HUES64 (cell line): ENCODE measurements around the gene ARHGEF11.

Experiments
- H3K27ac ChIP-seq: 2 replicates; pipeline ENCODE4 v1.7.0; 2013; ENCODE audit warnings: low read depth, low read length, inconsistent platforms
- H3K27me3 ChIP-seq: 2 replicates; pipeline ENCODE4 v1.6.1; 2013; ENCODE audit warnings: mild to moderate bottlenecking, low read length; ENCODE audit not compliant: insufficient read depth
- H3K36me3 ChIP-seq: 2 replicates; pipeline ENCODE4 v1.6.1; 2013; ENCODE audit warnings: mild to moderate bottlenecking, low read length; ENCODE audit not compliant: insufficient read depth
- H3K4me1 ChIP-seq: 2 replicates; pipeline ENCODE4 v1.6.1; 2013; ENCODE audit warnings: mild to moderate bottlenecking, low read length, moderate library complexity; ENCODE audit not compliant: insufficient read depth
- H3K4me3 ChIP-seq: 2 replicates; pipeline ENCODE4 v1.5.1; 2013; ENCODE audit warnings: mild to moderate bottlenecking, low read length, moderate library complexity
- H3K9ac ChIP-seq: 2 replicates; pipeline ENCODE4 v1.6.1; 2013; ENCODE audit warnings: mild to moderate bottlenecking, low read depth, low read length
- H3K9me3 ChIP-seq: 2 replicates; pipeline ENCODE4 v1.6.1; 2013; ENCODE audit warnings: low read depth, low read length; ENCODE audit not compliant: insufficient read depth
- WGBS: fragments of 150-250, 120-280 bp; methylation state at CpG from one replicate; pipeline ENCODE4 v1.1.7; 2013; ENCODE audit warnings: missing lambda C conversion rate; 5-methylcytosine and 5-hydroxymethylcytosine counted together

ARHGEF11 gene

GRCh38 chr1:156973417-156973816, 72.1 kb downstream of the ARHGEF11 start:
- Histone ChIP-seq H3K27me3 (no peaks in the 10 kb centered on the region), H3K4me3 (no peak overlapping the region), H3K27ac (no peak overlapping the region), H3K36me3 (peaks cover 95% of the 10 kb centered on the region), H3K4me1 (peaks cover 22% of the 10 kb centered on the region), H3K9me3 (no peaks in the 10 kb centered on the region), H3K9ac (no peak overlapping the region)
- WGBS = 95% methylated on average over 2 of the region's 2 CpGs

DNA sequence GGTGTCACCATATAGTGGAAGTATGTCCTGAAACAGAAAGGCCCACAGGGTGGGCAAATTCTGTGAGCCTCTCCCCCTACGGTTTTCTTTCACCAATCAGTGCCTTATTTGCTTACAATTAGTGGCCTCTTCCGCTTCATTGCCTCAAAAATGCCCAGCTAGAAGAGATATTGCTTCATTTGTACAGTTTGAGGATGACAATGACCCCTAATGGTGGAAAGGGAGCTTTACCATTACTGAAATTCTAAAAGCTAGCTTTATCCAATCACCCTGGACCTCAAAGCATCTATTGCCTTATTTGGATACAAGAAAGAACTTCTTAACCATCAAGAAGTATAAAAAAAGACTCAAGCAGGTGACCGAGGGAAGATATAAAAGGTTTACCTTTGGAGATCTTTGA, 75.5 kb downstream of the ARHGEF11 start:
- Histone ChIP-seq H3K27me3 (no peaks in the 10 kb centered on the region), H3K36me3 (peaks cover 93% of the 10 kb centered on the region), H3K9me3 (no peaks in the 10 kb centered on the region), H3K9ac (no peak overlapping the region), H3K27ac (no peak overlapping the region), H3K4me1 (peaks cover 11% of the 10 kb centered on the region), H3K4me3 (no peak overlapping the region)
- 97% methylated on average over 3 of the region's 3 CpGs for WGBS

GRCh38 chr1:156969496-156969895, 76.0 kb downstream of the ARHGEF11 start:
- Histone ChIP-seq H3K4me3 (no peak overlapping the region), H3K9ac (no peak overlapping the region), H3K4me1 (peaks cover 6% of the 10 kb centered on the region), H3K27ac (no peak overlapping the region), H3K9me3 (no peaks in the 10 kb centered on the region), H3K36me3 (peaks cover 93% of the 10 kb centered on the region), H3K27me3 (no peaks in the 10 kb centered on the region)
- 96% methylated on average over 3 of the region's 3 CpGs for WGBS

DNA sequence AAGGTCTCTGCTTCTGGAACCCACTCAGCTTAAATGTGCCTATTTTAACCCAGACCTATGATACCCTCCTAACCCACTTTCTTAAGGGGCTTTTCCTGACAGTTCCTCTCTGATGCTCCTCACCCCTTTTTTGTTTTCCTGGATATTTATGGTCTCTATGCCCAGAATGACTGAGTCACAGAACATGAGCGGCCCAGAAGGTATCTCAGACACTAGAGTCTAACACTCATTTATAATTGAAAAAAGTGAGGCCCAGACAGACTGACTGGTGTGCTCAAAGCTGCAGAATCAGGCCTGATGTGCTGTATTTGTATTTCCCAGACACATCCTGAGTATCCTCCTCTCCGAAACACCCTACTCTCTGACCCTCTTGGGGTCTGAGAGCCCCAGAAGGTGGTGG, 81.1 kb downstream of the ARHGEF11 start:
- Histone ChIP-seq H3K27me3 (no peaks in the 10 kb centered on the region), H3K27ac (no peak overlapping the region), H3K36me3 (peaks cover 89% of the 10 kb centered on the region), H3K4me1 (no peaks in the 10 kb centered on the region), H3K4me3 (no peak overlapping the region), H3K9me3 (no peaks in the 10 kb centered on the region), H3K9ac (no peak overlapping the region)
- 91% methylated on average over 2 of the region's 2 CpGs for WGBS

DNA sequence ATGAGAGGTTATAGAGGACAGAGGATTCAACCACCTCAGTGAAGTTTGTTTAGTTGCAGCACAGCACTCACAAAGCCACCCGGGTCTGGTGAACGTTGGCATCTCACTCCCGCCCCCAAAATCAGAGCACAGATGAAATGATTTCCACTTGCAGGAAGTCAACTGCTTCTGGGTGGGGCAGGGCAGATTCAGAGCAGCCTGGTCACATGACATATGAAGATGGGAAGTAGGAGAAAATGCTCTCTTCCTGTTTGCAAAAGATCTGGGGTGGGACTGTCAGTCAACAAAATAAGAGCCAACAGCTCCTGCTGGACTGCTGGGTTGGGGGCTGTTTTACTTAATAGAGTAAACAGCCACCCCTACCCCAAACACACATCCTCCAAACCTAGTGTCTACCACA, 81.9 kb downstream of the ARHGEF11 start:
- Histone ChIP-seq H3K4me3 (no peak overlapping the region), H3K27me3 (no peaks in the 10 kb centered on the region), H3K36me3 (peaks cover 89% of the 10 kb centered on the region), H3K9me3 (no peaks in the 10 kb centered on the region), H3K27ac (no peak overlapping the region), H3K4me1 (no peaks in the 10 kb centered on the region), H3K9ac (no peak overlapping the region)
- WGBS = 93% methylated on average over 3 of the region's 3 CpGs

DNA sequence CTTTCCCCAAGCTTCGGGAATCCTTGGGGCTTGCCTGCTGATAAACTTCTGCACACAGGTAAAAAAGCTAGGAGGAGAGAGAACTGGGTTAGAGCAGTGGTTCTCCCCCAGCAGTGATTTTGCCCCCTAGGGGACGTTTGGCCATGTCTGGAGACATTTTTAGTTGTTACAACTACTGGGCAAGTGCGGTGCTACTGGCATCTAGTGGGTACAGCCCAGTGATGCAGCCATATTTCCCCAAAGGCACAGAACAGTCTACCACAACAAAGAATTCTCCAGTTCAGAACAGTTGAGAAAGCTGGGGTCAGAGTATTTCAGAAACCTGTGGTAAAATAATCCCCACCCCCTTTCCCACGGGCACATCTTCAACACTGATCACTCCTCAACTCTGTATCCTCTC, 83.8 kb downstream of the ARHGEF11 start:
- Histone ChIP-seq H3K27ac (no peak overlapping the region), H3K4me3 (no peak overlapping the region), H3K27me3 (no peaks in the 10 kb centered on the region), H3K9ac (no peak overlapping the region), H3K4me1 (no peaks in the 10 kb centered on the region), H3K9me3 (no peaks in the 10 kb centered on the region), H3K36me3 (peaks cover 90% of the 10 kb centered on the region)
- 84% methylated on average over 4 of the region's 4 CpGs for whole genome bisulfite sequencing

GRCh38 chr1:156959925-156960324, 85.6 kb downstream of the ARHGEF11 start:
- Histone ChIP-seq H3K4me1 (no peaks in the 10 kb centered on the region), H3K4me3 (no peak overlapping the region), H3K9me3 (no peaks in the 10 kb centered on the region), H3K36me3 (peaks cover 92% of the 10 kb centered on the region), H3K27ac (no peak overlapping the region), H3K9ac (no peak overlapping the region), H3K27me3 (no peaks in the 10 kb centered on the region)
- 93% methylated on average over 6 of the region's 6 CpGs for WGBS

DNA sequence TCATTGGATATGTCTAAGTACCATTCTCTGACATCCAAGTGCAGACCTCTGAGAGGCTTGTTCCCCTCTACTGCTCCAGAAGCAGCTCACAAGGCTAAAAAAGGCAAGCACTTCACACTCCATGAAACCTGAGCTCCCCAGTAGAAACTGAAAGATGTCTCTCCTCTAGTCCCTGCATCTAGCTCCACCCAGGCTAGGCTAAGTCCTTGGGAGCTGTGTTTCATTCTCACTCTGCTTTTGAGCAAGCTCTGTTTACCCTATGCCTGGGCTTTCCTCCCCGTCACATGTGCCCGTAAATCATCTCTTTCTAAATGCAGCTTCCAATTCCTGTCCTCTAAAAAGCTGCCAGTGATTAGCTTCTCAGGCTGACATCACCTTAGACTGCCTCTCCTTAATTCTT, 86.1 kb downstream of the ARHGEF11 start:
- no peak overlapping the region for H3K4me3 ChIP-seq
- H3K9me3 ChIP-seq = no peaks in the 10 kb centered on the region
- no peaks in the 10 kb centered on the region for H3K4me1 ChIP-seq
- no peak overlapping the region for H3K27ac ChIP-seq
- WGBS = 92% methylated on average over 2 of the region's 2 CpGs
- peaks cover 92% of the 10 kb centered on the region for H3K36me3 ChIP-seq
- no peak overlapping the region for H3K9ac ChIP-seq
- H3K27me3 ChIP-seq = no peaks in the 10 kb centered on the region

DNA sequence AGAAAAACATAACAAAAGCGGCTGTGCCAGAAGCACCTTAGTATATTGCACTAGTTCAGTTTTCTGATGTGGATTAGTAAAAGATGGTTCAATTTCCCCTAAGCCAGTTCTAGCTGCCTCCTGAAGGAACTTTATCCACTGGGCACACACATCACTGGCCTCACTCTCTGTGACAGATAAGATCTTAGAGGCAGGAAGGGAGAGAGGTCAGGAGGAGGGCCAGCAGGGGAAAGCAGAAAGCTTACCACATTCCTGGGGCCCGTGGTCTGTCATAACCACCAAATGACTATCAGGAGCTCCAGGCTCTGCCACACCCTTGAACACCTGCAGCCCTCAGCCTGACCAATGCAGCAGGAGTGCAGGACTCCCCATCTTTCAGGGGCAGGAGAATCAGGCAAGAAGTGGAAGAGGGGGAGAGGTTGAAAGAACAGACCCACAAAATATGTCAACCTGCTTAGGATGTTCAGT, 87.3 kb downstream of the ARHGEF11 start:
- Histone ChIP-seq H3K4me1 (no peaks in the 10 kb centered on the region), H3K27me3 (no peaks in the 10 kb centered on the region), H3K4me3 (no peak overlapping the region), H3K36me3 (peaks cover 97% of the 10 kb centered on the region), H3K9ac (no peak overlapping the region), H3K27ac (no peak overlapping the region), H3K9me3 (no peaks in the 10 kb centered on the region)
- 89% methylated on average over 2 of the region's 2 CpGs for WGBS

DNA sequence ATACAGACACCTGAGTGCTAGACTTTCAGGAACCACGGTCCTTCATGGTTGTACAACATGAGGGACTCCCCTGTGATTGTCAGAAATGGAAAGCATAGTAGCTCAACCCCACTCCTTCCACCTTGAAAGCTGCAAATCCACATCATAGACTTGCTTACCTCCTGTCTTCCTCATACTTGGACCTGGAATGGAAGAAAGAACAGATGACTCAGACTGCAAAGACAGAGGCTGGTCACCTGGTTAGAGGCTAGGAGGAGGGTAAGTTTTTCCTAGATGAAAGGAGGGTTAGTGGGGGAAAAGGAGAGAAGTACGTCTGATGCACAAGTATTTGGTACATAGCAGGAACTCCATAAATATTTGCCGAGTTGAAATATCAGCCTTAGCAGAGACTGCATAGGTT, 87.9 kb downstream of the ARHGEF11 start:
- Histone ChIP-seq H3K4me1 (no peaks in the 10 kb centered on the region), H3K27me3 (no peaks in the 10 kb centered on the region), H3K27ac (no peak overlapping the region), H3K9ac (no peak overlapping the region), H3K4me3 (no peak overlapping the region), H3K9me3 (no peaks in the 10 kb centered on the region), H3K36me3 (peaks cover 97% of the 10 kb centered on the region)
- 92% methylated on average over 3 of the region's 3 CpGs for WGBS

- Histone ChIP-seq H3K4me3 (no peak overlapping the region), H3K36me3 (peaks cover 98% of the 10 kb centered on the region), H3K9me3 (no peaks in the 10 kb centered on the region), H3K9ac (no peak overlapping the region), H3K27ac (no peak overlapping the region), H3K27me3 (no peaks in the 10 kb centered on the region), H3K4me1 (no peaks in the 10 kb centered on the region)
- WGBS = 96% methylated on average over 10 of the region's 10 CpGs
Measured at GRCh38 chr1:156956333-156956732, 89.2 kb downstream of the ARHGEF11 start.

GRCh38 chr1:156953571-156953970, 92.0 kb downstream of the ARHGEF11 start:
- Histone ChIP-seq H3K27me3 (no peaks in the 10 kb centered on the region), H3K9ac (no peak overlapping the region), H3K36me3 (peaks cover 99% of the 10 kb centered on the region), H3K27ac (no peak overlapping the region), H3K4me3 (no peak overlapping the region), H3K4me1 (no peaks in the 10 kb centered on the region), H3K9me3 (no peaks in the 10 kb centered on the region)
- WGBS = 100% methylated on average over 2 of the region's 2 CpGs
